T-helper 17 cell (primary cell): Measurements from ENCODE around the gene ERG. TPM values are rescaled to one million over a fixed set of nuclear protein-coding genes. Genes with fewer than 3 reads are reported as not detected.

ENCODE experiments used
- ATAC-seq: fragments of 150-1000 bp; cut with Tn5 transposase; 2 replicates; pipeline ENCODE4 v1.10.0; 2021; ENCODE audit warnings: mild to moderate bottlenecking, moderate library complexity
- DNase-seq, 3 donors: peaks; one replicate each; pipeline versions ENCODE4 v3.0.0 to v3.0.0-alpha.2; 2020 to 2021
- H3K9me3 ChIP-seq: one replicate; pipeline ENCODE4 v1.7.0; 2013; ENCODE audit warnings: low read length, mild to moderate bottlenecking; ENCODE audit not compliant: control insufficient read depth, poor library complexity, severe bottlenecking
- H3K27ac Mint-ChIP-seq: one replicate; pipeline ENCODE4 v1.8.0; 2022; ENCODE audit warnings: mild to moderate bottlenecking, moderate library complexity, mixed read lengths
- H3K27me3 Mint-ChIP-seq: one replicate; pipeline ENCODE4 v1.8.0; 2022; ENCODE audit warnings: mixed read lengths
- H3K36me3 Mint-ChIP-seq: one replicate; pipeline ENCODE4 v1.8.0; 2022; ENCODE audit warnings: low read depth, mixed read lengths
- H3K4me1 Mint-ChIP-seq: one replicate; pipeline ENCODE4 v1.8.0; 2022; ENCODE audit warnings: mild to moderate bottlenecking, mixed read lengths
- H3K4me3 Mint-ChIP-seq: one replicate; pipeline ENCODE4 v1.8.0; 2022; ENCODE audit warnings: mild to moderate bottlenecking, moderate library complexity, mixed read lengths
- total RNA-seq, 4 donors: library from RNA in 2 of 4; stranded (reverse) in 2 of 4; gene quantifications; one replicate each; pipeline ENCODE4 v1.2.3 and lab custom pipeline; 2022 to 2026

ERG gene
- total RNA-seq, 2 donors from 2014 or later, result not detected

GRCh38 chr21:38477226-38477625, 21.1 kb downstream of the ERG start:
- Mint-ChIP-seq H3K4me3 (no peak overlapping the region), H3K27me3 (peaks cover 74% of the 10 kb centered on the region), H3K4me1 (peaks cover 5% of the 10 kb centered on the region), H3K27ac (no peak overlapping the region), H3K36me3 (no peaks in the 10 kb centered on the region)
- ATAC-seq (no peak), DNase-seq (no peak)
- peaks cover 3% of the 10 kb centered on the region for H3K9me3 ChIP-seq

- Mint-ChIP-seq H3K36me3 (no peaks in the 10 kb centered on the region), H3K4me1 (peaks cover 5% of the 10 kb centered on the region), H3K27ac (no peak overlapping the region), H3K27me3 (peaks cover 82% of the 10 kb centered on the region), H3K4me3 (no peak overlapping the region)
- ATAC-seq (no peak), DNase-seq (no peak)
- peaks cover 3% of the 10 kb centered on the region for H3K9me3 ChIP-seq
Measured at GRCh38 chr21:38476385-38476784, 21.9 kb downstream of the ERG start.

GRCh38 chr21:38475519-38475918, 22.8 kb downstream of the ERG start:
- peaks cover 90% of the 10 kb centered on the region for H3K27me3 Mint-ChIP-seq

GRCh38 chr21:38474796-38475195, 23.5 kb downstream of the ERG start:
- ATAC-seq (no peak), DNase-seq (no peak)
- no peak overlapping the region for H3K27ac Mint-ChIP-seq
- no peaks in the 10 kb centered on the region for H3K36me3 Mint-ChIP-seq
- H3K4me3 Mint-ChIP-seq, result no peak overlapping the region
- peaks cover 87% of the 10 kb centered on the region for H3K27me3 Mint-ChIP-seq
- peaks cover 5% of the 10 kb centered on the region for H3K4me1 Mint-ChIP-seq
- H3K9me3 ChIP-seq, result peaks cover 3% of the 10 kb centered on the region

More at GRCh38 chr21:38475519-38475918, 22.8 kb downstream of the ERG start:
- DNase-seq (no peak), ATAC-seq (no peak)
- Mint-ChIP-seq H3K4me1 (peaks cover 5% of the 10 kb centered on the region), H3K36me3 (no peaks in the 10 kb centered on the region), H3K27ac (no peak overlapping the region), H3K4me3 (no peak overlapping the region)
- peaks cover 3% of the 10 kb centered on the region for H3K9me3 ChIP-seq

GRCh38 chr21:38474124-38474523, 24.2 kb downstream of the ERG start:
- H3K27ac Mint-ChIP-seq, result no peak overlapping the region
- ATAC-seq (no peak), DNase-seq (no peak)
- no peak overlapping the region for H3K4me3 Mint-ChIP-seq
- peaks cover 3% of the 10 kb centered on the region for H3K9me3 ChIP-seq
- H3K36me3 Mint-ChIP-seq, result no peaks in the 10 kb centered on the region
- peaks cover 80% of the 10 kb centered on the region for H3K27me3 Mint-ChIP-seq
- peaks cover 2% of the 10 kb centered on the region for H3K4me1 Mint-ChIP-seq

GRCh38 chr21:38472412-38473108, 25.7 kb downstream of the ERG start:
- Mint-ChIP-seq H3K4me1 (peaks cover 2% of the 10 kb centered on the region), H3K27ac (no peak overlapping the region), H3K36me3 (no peaks in the 10 kb centered on the region), H3K27me3 (peaks cover 67% of the 10 kb centered on the region), H3K4me3 (no peak overlapping the region)
- peaks cover 3% of the 10 kb centered on the region for H3K9me3 ChIP-seq
- no peak for DNase-seq
- ATAC-seq, result no peak

- no peak for ATAC-seq
- DNase-seq, result no peak
- peaks cover 2% of the 10 kb centered on the region for H3K4me1 Mint-ChIP-seq
- H3K27ac Mint-ChIP-seq, result no peak overlapping the region
- H3K27me3 Mint-ChIP-seq, result peaks cover 59% of the 10 kb centered on the region
- H3K36me3 Mint-ChIP-seq, result no peaks in the 10 kb centered on the region
- H3K9me3 ChIP-seq, result peaks cover 3% of the 10 kb centered on the region
- no peak overlapping the region for H3K4me3 Mint-ChIP-seq
Measured at GRCh38 chr21:38471766-38472165, 26.5 kb downstream of the ERG start.

GRCh38 chr21:38470755-38471154, 27.5 kb downstream of the ERG start:
- Mint-ChIP-seq H3K27me3 (peaks cover 50% of the 10 kb centered on the region), H3K36me3 (no peaks in the 10 kb centered on the region), H3K4me1 (peaks cover 2% of the 10 kb centered on the region), H3K27ac (no peak overlapping the region), H3K4me3 (no peak overlapping the region)
- no peaks in the 10 kb centered on the region for H3K9me3 ChIP-seq
- ATAC-seq, result no peak
- DNase-seq, result no peak

GRCh38 chr21:38469642-38470041, 28.6 kb downstream of the ERG start:
- no peaks in the 10 kb centered on the region for H3K36me3 Mint-ChIP-seq
- peaks cover 44% of the 10 kb centered on the region for H3K27me3 Mint-ChIP-seq
- no peaks in the 10 kb centered on the region for H3K4me1 Mint-ChIP-seq
- no peak for DNase-seq
- H3K4me3 Mint-ChIP-seq, result no peak overlapping the region
- no peak for ATAC-seq
- no peak overlapping the region for H3K27ac Mint-ChIP-seq
- no peaks in the 10 kb centered on the region for H3K9me3 ChIP-seq

GRCh38 chr21:38468989-38469388, 29.3 kb downstream of the ERG start:
- no peaks in the 10 kb centered on the region for H3K36me3 Mint-ChIP-seq
- H3K27me3 Mint-ChIP-seq, result peaks cover 37% of the 10 kb centered on the region
- H3K27ac Mint-ChIP-seq, result no peak overlapping the region
- no peak for DNase-seq
- H3K4me1 Mint-ChIP-seq, result no peaks in the 10 kb centered on the region
- ATAC-seq, result no peak
- no peaks in the 10 kb centered on the region for H3K9me3 ChIP-seq
- H3K4me3 Mint-ChIP-seq, result no peak overlapping the region

- no peak for ATAC-seq
- H3K27ac Mint-ChIP-seq, result no peak overlapping the region
Measured at GRCh38 chr21:38467911-38468310, 30.4 kb downstream of the ERG start.

GRCh38 chr21:38467374-38467773, 30.9 kb downstream of the ERG start:
- no peak overlapping the region for H3K4me3 Mint-ChIP-seq
- DNase-seq, result no peak
- no peaks in the 10 kb centered on the region for H3K36me3 Mint-ChIP-seq
- no peaks in the 10 kb centered on the region for H3K9me3 ChIP-seq
- no peaks in the 10 kb centered on the region for H3K4me1 Mint-ChIP-seq
- no peak for ATAC-seq
- no peak overlapping the region for H3K27ac Mint-ChIP-seq
- peaks cover 22% of the 10 kb centered on the region for H3K27me3 Mint-ChIP-seq

More at GRCh38 chr21:38467911-38468310, 30.4 kb downstream of the ERG start:
- DNase-seq, result no peak
- peaks cover 28% of the 10 kb centered on the region for H3K27me3 Mint-ChIP-seq
- H3K4me1 Mint-ChIP-seq, result no peaks in the 10 kb centered on the region
- no peak overlapping the region for H3K4me3 Mint-ChIP-seq
- H3K36me3 Mint-ChIP-seq, result no peaks in the 10 kb centered on the region
- no peaks in the 10 kb centered on the region for H3K9me3 ChIP-seq

- no peaks in the 10 kb centered on the region for H3K9me3 ChIP-seq
- Mint-ChIP-seq H3K4me3 (no peak overlapping the region), H3K27me3 (peaks cover 11% of the 10 kb centered on the region), H3K27ac (no peak overlapping the region), H3K4me1 (no peaks in the 10 kb centered on the region), H3K36me3 (no peaks in the 10 kb centered on the region)
- ATAC-seq (no peak), DNase-seq (no peak)
Measured at GRCh38 chr21:38460171-38460742, 38.0 kb downstream of the ERG start.

GRCh38 chr21:38459490-38459889, 38.8 kb downstream of the ERG start:
- no peak for ATAC-seq
- no peak overlapping the region for H3K27ac Mint-ChIP-seq
- H3K4me3 Mint-ChIP-seq, result no peak overlapping the region
- no peaks in the 10 kb centered on the region for H3K36me3 Mint-ChIP-seq
- no peak for DNase-seq
- no peaks in the 10 kb centered on the region for H3K4me1 Mint-ChIP-seq
- H3K9me3 ChIP-seq, result no peaks in the 10 kb centered on the region
- peaks cover 6% of the 10 kb centered on the region for H3K27me3 Mint-ChIP-seq
